ENCODE measurements around the gene TWIST1.

The TWIST1 gene

GRCh38 chr7:19107356-19108146 lies 9.9 kb downstream of the TWIST1 start:
- Histone ChIP-seq H3K27ac (peak overlapping the region; percentile 32 to 62), H3K4me3 (peak overlapping the region; percentile 67)
- no peak for TF ChIP-seq CTCF (IDR thresholded peaks at IDR 0.05)
- DNase-seq (ENCODE audit: low spot score) = no peak

GRCh38 chr7:19107081-19107355 lies 10.4 kb downstream of the TWIST1 start:
- DNase-seq (ENCODE audit: low spot score) = no peak
- Histone ChIP-seq H3K27ac (no peak overlapping the region), H3K4me3 (peak overlapping the region; percentile 67)
- no peak for TF ChIP-seq CTCF (IDR thresholded peaks at IDR 0.05)

GRCh38 chr7:19106241-19107080 lies 11.0 kb downstream of the TWIST1 start:
- TF ChIP-seq CTCF (IDR thresholded peaks at IDR 0.05) = no peak
- no peak for DNase-seq (ENCODE audit: low spot score)
- Histone ChIP-seq H3K4me3 (peak overlapping the region; percentile 67), H3K27ac (no peak overlapping the region)

- Histone ChIP-seq H3K27ac (no peak overlapping the region), H3K4me3 (no peak overlapping the region)
- TF ChIP-seq CTCF (IDR thresholded peaks at IDR 0.05) = no peak
- DNase-seq (ENCODE audit: low spot score) = no peak
These were observed 11.9 kb downstream of the TWIST1 start for GRCh38 chr7:19105546-19105945.

- Histone ChIP-seq H3K27ac (no peak overlapping the region), H3K4me3 (no peak overlapping the region)
- no peak for DNase-seq (ENCODE audit: low spot score)
- no peak for TF ChIP-seq CTCF (IDR thresholded peaks at IDR 0.05)
These were observed 12.6 kb downstream of the TWIST1 start for GRCh38 chr7:19104811-19105210.

GRCh38 chr7:19102884-19103283 lies 14.6 kb downstream of the TWIST1 start:
- no peak for DNase-seq (ENCODE audit: low spot score)
- H3K4me3 ChIP-seq = no peak overlapping the region
- H3K27ac ChIP-seq = no peak overlapping the region
- no peak for TF ChIP-seq CTCF (IDR thresholded peaks at IDR 0.05)

GRCh38 chr7:19101909-19102308 lies 15.5 kb downstream of the TWIST1 start:
- DNase-seq (ENCODE audit: low spot score) = no peak
- Histone ChIP-seq H3K4me3 (no peak overlapping the region), H3K27ac (no peak overlapping the region)
- TF ChIP-seq CTCF (IDR thresholded peaks at IDR 0.05) = no peak

Data from coronary artery (tissue), 2 donors.